ENCODE measurements around the gene ANKRD10.

ANKRD10 gene

DNA sequence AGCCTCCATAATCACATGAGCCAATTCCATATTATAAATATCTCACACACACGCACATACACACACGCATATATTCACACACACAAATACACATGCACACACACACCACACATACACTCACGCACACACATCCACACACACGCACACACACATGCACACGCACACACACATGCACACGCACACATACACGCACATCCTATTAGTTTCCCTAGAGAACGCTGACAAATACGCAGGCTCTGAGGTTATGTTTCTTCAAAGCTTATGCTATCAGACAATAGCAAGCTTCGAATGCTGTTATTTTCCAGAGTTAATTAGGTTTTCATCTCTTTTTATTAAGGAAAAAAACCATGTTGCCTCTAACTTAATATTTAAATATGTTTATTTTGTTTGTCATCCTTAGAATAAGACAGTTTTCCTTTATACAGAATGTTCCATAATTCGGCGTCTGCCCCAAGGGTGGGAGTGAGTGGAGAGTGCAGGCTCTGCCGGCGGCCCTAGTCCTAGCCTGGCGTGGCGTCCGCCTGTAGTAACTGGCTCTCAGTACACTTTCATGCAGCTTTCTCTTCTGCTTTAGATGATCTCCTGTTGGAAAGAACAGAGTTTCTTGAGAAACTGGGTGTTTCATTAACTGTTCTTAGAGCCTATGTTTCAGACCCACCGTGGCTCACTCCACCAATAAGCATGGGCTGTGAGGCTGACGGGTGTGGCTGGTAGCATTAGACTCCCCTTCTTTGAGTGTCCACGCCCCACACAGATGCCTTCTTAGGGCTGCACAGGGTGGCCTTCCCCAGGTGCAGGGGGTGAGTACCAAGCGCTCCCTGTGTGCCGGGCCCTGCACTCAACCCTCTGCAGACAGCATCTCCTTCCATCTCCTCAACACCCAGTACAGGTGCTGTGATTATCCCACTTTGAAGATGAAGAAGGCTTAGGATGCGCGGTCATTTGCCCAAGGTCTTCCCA is 30.4 kb upstream of the ANKRD10 start:
- DNase-seq (ENCODE audit: low read depth), result no peak

DNA sequence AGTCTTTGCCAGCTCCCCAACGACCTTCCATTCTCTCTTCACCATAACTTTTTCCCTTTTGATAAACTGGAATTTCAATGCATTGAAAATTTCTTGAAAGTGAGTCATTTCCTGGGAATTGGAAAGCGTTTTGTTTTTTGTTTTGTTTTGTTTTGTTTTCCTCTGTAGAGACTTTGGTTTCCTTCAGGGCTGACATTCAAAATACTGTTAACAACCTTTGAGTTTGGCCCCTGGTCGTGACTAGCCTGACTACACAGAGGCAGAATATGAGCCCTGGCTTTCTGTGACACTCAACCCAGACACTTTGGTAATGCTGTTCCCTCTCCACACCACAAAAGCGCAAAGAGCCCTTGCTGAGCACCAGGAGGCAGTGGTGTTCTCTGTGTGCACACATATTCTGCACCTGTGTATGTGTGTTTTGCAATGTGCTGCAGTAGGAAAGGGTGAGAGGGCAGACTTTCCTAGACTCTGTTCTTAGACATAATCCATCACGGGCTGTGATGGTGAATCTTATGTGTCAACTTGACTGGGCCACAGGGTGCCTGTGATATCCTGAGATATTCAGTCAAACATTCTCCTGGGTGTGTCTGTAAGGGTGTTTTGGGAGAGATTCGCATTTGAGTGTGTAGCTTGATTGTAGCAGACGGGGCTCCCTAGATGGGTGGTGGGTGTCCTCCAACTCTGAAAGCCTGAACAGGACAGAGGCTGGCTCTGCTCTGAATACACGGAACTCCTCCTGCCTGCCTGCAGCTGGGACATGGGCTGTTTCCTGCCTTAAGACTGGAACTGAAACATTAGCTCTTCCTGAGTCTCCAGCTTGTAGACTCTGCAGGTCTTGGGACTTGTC is 29.5 kb upstream of the ANKRD10 start:
- DNase-seq (ENCODE audit: low read depth), result no peak

DNA sequence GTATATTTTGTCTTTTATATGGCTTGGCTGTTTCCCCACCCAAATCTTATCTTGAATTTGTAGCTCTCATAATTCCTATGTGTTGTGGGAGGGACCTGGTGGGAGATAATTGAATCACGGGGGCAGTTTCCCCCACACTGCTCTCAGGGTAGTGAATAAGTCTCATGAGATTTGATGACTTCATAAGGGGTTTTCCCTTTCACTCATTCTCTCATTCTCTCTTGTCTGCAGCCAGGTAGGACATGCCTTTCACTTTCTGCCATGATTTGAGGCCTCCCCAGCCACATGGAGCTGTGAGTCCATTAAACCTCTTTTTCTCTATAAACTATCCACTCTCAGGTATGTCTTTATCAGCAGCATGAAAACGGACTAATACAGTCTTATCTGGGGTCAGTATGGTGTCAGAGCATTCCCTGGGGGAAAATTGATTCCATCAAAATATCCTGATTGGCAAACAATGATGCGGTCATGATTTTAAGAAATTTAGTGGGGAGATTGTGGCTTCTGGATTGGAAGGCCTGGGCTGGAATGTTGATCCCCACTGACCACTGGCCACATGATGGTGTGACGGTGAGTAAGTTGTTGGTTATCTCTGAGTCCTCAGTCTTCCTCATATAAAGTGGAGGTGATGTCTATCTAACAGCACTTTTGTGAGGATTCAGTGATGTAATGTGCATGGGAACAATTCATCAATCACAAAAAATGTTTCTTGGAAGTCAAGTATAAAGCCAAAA is 27.5 kb upstream of the ANKRD10 start:
- peak; percentile 6 for DNase-seq (ENCODE audit: low read depth)

DNA sequence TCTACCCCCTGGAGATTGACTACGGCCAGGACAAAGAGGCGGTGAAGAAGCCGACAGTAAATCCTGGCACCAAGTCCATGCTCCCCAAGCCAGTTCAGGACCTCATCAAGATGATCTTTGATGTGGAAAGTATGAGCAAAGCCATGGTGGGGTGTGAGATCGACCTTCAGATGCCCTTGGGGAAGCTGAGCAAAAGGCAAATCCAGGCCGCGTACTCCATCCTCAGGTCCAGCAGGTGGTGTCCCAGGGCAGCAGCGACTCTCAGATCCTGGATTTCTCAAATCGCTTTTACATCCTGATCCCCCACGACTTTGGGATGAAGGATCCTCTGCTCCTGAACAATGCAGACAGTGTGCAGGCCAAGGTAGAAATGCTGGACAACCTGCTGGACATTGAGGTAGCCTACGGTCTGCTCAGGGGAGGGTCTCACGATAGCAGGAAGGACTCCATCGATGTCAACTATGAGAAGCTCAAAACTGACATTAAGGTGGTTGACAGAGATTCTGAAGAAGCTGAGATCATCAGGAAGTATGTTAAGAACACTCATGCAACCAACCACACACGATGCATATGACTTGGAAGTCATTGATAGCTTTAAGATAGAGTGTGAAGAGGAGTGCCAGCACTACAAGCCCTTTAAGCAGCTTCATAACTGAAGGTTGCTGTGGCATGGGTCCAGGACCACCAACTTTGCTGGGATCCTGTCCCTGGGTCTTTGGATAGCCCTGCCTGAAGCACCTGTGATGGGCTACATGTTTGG is 24.0 kb upstream of the ANKRD10 start:
- no peak for DNase-seq (ENCODE audit: low read depth)

DNA sequence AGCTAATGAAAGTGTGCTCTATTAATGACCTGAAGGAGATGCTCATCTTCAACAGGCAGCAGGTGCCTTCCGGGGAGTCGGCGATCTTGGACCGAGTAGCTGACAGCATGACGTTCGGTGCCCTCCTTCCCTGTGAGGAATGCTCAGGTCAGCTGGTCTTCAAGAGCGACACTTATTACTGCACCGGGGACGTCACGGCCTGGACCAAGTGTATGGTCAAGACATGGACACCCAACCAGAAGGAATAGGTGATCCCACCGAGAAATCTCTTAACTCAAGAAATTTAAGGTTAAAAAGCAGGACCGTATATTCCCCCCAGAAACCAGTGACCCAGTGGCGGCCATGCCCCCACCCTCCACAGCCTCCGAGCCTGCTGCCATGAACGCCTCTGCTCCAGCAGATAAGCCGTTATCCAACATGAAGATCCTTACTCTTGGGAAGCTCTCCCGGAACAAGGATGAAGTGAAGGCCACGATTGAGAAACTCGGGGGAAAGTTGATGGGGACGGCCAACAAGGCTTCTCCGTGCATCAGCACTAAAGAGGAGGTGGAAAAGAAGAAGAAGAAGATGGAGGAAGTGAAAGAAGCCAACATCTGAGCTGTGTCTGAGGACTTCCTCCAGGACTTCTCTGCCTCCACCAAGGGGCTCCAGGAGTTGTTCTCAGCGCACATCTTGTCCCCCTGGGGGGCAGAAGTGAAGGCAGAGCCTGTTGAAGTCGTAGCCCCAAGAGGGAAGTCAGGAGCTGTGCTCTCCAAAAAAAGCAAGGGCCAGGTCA is 22.8 kb upstream of the ANKRD10 start:
- DNase-seq (ENCODE audit: low read depth), result no peak

DNA sequence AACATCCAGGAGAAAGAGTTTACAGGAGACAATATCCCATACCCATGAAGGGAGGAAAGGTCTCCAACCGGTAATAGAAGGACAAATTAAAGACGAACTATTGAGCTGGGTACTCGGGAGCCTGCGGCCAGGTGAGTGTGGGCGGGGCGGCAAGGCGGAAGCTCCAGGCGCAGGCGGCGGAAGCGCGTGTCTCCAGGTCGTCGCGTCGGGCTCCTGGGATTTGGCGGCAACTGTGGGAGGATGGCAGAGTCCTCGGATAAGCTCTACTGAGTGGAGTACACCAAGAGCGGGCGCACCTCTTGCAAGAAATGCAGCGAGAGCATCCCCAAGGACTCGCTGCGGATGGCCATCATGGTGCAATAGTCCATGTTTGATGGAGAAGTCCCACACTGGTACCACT is 21.6 kb upstream of the ANKRD10 start:
- no peak for DNase-seq (ENCODE audit: low read depth)

DNA sequence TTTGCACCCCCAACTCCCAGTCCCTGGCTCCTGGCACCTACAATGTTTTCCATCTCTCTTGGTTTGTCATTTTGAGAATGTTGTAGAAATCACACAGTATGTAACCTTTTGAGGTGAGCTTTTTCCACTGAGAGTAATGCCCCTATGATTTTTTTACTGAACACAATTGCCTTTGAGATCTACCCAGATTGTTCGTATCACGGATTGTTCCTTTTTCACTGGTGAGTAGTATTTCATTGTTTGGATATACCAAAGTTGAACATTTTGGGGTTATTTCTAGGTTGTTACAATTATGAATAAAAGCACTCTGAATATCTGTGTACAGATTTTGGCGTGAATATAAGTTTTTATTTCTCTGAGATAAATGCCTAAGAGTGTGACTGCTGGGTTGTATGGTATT is 17.7 kb upstream of the ANKRD10 start:
- DNase-seq (ENCODE audit: low read depth), result no peak

DNA sequence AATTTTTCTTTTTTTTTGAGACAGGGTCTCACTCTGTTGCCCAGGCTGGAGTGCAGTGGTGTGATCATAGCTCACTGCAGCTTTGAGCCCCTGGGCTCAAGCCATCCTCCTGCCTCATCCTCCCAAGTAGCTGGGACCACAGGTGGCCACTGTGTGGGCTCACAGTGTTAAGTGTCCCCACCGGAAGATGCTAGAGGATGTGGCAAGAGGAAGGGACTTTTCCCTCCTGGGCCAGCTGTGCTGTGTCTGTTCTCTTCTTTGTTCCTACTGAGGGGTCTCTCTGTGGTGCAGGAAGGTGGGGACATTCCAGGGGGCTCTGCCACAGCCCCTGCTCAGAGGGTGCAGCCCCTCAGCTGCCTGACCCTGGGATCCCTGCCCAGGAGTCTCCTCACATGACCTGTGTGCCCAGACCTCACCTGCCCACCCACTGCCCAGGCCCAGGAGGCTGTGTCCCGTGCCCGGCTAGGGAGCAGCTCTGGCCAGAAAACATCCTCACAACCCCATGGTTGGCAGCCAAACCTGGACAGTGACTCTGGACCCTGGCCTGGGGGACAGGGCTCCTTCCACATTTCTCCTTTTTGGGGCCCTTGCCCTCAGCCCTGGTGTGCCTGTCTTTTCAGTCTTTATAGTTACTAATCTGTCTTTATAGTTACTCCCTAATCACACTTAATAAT is 14.4 kb upstream of the ANKRD10 start:
- DNase-seq (ENCODE audit: low read depth), result no peak

DNA sequence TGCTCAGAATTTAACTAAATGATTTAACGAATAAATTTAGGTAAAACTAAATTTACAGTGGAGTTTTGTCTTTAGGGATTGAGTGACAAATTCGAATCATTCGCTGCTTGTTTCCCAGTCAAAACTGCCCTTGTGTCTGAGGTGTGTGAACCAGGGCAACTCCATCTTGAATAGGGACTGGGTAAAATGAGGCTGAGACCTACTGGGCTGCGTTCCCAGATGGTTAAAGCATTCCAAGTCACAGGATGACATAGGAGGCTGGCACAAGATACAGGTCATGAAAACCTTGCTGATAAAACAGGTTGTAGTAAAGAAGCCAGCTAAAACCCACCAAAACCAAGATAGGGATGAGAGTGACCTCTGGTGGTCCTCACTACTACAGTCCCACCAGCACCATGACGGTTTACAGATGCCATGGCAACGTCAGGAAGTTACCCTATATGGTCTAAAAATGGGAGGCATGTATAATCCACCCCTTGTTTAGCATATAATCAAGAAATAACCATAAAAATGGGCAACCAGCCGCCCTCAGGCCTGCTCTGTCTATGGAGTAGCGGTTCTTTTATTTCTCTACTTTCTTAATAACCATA is 10.2 kb upstream of the ANKRD10 start:
- DNase-seq (ENCODE audit: low read depth), result no peak

DNA sequence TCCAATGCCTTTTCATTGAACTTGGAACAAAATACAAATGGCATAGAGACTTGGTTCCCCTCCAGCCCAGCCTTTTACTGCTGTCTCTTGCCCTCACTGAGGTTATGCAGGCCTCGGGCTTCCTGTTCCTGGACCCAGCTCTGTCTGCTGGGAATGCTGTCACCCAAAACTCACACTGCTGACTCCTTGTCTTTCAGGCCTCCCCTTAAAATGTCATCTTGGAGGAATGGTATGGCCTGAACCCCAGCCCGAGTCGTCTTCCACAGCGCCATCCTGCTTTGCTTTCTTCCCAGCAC is 9.7 kb upstream of the ANKRD10 start:
- no peak for DNase-seq (ENCODE audit: low read depth)

DNA sequence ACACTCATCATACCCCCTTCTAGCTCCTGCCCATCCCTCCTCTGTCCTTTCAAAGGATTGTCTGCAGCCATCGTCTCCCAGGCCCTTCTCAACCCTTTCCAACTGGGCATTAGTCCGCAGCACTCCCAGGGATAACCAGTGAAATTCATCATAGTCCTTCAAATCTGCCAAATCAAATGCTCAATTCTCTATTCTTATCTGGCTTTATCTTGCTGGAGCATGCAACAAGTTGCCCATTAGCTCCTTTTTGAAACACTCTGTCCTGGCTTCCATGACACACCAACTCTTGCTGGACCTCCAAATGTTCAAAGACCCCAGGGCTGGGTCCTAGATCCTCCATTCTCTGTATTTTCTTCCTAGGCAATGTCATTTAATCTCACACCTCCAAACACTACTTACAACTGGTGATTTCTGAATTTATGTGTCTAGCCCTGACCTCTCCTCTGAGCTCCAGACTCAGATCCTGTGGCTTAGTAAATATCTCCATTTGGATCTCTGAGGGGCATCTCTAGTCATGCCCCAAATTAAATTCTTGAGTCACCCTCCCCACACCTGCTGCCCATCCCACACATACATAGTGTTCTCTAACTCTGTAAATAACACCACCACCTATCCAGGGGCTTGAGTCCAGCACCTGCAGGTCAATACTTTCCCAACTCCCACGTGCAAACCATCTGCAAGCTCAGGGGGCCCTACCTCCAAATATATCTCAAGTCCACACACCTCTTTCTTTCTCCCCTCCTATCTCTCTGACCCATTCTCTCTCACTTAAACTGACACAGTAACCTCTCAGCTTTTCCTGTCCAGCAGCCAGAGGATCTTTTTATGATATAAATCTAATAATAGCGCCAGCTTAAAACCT is 9.1 kb upstream of the ANKRD10 start:
- DNase-seq (ENCODE audit: low read depth), result no peak

DNA sequence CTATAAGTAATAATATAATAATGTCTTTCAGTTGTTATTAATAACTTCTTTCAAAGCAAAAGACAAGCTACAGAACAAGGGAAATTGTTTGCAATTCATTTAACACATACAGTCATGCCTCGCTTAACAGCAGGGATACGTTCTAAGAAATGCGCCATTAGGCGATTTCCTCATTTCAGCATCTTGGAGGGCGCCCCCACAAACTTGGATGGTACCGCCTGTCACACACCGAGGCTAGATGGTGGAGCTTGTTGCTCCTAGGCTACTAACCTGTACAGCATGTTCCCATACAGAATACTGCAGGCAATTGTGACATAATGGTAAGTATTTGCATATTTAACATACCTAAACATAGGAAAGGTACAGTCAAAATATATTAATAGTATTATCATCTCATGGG is 8.2 kb upstream of the ANKRD10 start:
- DNase-seq (ENCODE audit: low read depth), result no peak

DNA sequence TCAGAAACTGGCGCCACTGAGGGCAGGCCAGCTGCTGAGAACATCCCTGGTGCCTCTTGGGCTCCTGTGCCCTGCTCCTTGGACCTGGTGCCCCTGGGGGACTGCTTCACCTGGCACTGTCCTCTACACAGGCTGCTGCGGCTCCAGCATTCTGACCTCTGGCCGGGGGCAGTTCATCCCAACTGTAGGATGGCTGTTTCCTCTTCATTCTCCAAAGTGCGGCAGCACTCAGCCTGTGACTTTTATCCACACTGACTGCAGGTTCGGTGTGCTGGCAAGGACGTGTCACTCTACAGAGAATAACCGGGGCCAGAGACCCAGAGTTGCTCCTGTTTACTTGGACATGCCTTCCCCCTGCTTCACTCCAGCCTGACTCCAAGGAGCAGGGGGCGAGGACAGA is 7.6 kb upstream of the ANKRD10 start:
- no peak for DNase-seq (ENCODE audit: low read depth)

DNA sequence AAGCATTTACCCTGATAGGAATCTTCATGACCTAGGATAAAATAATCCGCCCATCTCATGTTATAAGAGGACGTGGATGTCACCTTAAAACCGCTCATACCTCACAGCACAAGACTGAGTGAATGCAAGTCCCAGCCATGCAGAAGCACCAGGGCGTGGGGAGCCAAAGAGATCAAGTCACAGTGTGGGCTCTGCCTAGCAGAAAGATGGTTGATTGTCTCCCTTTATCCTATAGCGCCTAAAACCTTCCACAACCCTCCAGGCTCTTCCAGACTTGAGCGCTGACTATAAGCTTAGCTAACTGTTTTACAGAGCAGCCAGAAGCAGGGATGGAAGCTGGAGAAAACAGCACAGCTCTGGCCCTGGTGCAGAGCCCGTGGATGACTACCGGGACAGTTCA is 6.8 kb upstream of the ANKRD10 start:
- DNase-seq (ENCODE audit: low read depth), result no peak

DNA sequence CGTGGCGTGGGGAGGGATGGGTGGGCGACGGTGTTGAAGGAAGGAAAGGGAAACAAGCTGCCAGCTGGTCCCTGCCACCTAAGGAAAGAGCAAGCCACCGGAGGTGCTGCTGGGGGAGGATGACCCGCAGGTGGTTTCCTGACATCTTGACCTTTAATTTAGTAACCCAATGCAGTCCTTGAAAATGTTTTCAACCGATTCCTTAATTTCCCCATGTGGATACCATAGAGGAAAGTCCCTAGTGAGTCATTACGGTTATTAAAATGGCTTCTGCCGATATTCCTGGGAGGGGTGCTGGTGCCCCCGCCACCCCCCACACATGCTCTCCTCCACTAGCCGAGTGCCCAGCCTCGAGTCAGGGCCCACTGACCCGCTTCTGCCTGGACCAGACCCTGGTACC is 6.3 kb upstream of the ANKRD10 start:
- DNase-seq (ENCODE audit: low read depth), result no peak

DNA sequence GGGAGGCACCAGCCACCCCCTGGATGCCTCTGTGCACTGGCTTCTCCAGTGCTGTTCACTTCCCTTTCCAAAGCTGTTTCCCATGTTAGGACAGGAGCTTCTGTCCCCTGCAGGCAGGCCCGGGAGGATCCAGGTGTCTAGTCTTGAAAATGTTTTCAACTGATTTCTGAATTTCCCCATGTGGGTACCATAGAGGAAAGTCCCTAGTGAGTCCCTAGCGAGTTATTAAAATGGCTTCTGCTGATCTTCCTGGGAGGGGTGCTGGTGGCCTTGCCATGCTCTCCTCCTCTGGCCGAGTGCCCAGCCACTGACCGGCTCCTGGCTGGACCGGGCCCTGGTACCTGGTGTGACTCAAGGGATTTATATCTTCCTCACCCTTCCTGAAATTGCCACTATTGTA is 5.2 kb upstream of the ANKRD10 start:
- DNase-seq (ENCODE audit: low read depth), result no peak

DNA sequence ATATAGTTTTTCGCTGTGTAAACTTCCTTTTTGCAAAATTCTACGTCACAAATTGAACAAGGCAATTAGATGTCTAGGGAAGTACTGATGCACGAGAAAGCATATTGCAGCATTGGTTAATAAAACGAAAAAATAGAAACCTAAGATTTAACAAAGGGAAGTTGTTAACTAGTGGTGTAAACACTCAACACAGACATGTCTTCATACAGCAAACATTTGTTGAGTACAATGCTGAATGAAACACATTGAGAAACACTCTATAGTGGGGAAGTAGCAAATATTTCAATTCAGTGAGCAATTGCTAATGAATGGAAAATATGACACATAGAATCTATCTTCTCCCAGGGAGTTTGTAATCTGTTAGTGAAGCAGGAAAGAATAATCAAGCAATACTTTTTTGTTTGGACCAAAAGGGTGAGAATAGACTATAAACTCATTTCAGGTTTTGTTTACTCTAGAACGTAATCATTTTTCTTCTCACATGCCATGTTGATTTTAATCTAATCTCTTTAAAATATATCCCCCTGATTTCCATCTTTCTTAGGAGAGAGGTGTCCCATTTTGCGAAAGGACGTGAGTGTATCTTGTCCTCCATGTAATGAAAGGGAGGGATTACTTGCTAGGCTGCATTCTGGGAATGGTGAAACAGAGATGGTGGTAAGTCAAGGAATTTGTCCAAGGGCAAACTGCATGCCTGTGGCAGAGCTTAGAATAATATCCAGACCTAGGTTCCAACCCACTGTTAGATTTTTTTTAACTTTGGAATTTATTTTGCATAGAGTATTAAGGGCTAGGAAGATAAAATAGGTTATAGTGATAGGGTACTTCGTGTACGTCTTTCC is 1.7 kb upstream of the ANKRD10 start:
- DNase-seq (ENCODE audit: low read depth), result no peak

DNA sequence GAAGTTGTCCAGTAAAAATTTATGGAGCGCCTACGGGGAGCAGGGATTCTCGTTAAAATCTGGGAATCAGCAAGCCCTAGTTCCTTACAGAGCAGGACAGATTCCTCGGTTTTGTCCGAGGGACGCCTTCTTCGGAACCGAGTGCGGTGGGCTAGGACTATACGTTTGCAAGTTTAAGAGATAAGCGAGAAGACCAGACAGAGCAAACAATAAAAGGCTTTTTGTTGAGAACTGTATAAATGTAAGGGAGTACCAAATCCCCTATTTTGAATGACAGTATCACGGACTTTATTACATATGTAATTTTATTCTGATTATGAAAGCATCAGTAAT is 971 bp upstream of the ANKRD10 start:
- no peak for DNase-seq (ENCODE audit: low read depth)
